A549 (cell line): ENCODE results near the gene RAPGEF4. TPM values are rescaled to one million over a fixed set of nuclear protein-coding genes. Genes with fewer than 3 reads are reported as not detected.

Source experiments
- ATAC-seq, 2 experiments: fragments of 200-7000 bp in 1 of 2; fragments of >200 bp in 1 of 2; cut with Nextera tagmentation in 1 of 2; cut with Tn5 transposase in 1 of 2; 3 replicates each; pipeline versions ENCODE4 v1.8.0 to v1.9.1; 2018 to 2020; ENCODE audit warnings: mild to moderate bottlenecking in 1 of 2, moderate library complexity in 1 of 2
- CTCF ChIA-PET: fragments of 300-600 bp; sonication (Branson Sonifier 250); formaldehyde crosslinking; extraction: SDS; loops from one replicate; lab custom pipeline; 2021; ENCODE audit warnings: antibody characterized with exemption, inconsistent platforms; lab: Yijun Ruan, JAX
- POLR2A ChIA-PET: fragments of 350-600 bp; formaldehyde crosslinking; extraction: SDS; loops from one replicate; lab custom pipeline; 2021; ENCODE audit warnings: antibody characterized with exemption, inconsistent platforms; lab: Yijun Ruan, JAX
- DNase-seq, 2 experiments: peaks; one replicate each; pipeline versions ENCODE4 v3.0.0 to v3.0.0-alpha.2; 2011 to 2016; ENCODE audit warnings: low read depth in 1 of 2, low spot score in 1 of 2
- FAIRE-seq: peaks from 2 replicates; lab custom pipeline; 2011; peaks lifted over from hg19 to GRCh38; lab: Jason Lieb, UNC
- H3K27ac ChIP-seq, 2 experiments: fragments of >200 bp; sonication (Bioruptor Twin); formaldehyde crosslinking; 3 replicates each; pipeline ENCODE4 v1.5.1; 2016 to 2017
- H3K4me1 ChIP-seq: fragments of >200 bp; sonication (Bioruptor Twin); formaldehyde crosslinking; 3 replicates; pipeline ENCODE4 v1.6.1; 2016
- H3K4me2 ChIP-seq: fragments of >200 bp; sonication (Bioruptor Twin); formaldehyde crosslinking; 3 replicates; pipeline ENCODE4 v1.6.1; 2016
- H3K4me3 ChIP-seq: fragments of >200 bp; sonication (Bioruptor Twin); formaldehyde crosslinking; 3 replicates; pipeline ENCODE4 v1.5.1; 2016
- H3K9me3 ChIP-seq: fragments of >200 bp; sonication (Bioruptor Twin); formaldehyde crosslinking; 3 replicates; pipeline ENCODE4 v1.6.1; 2016
- CBX8 ChIP-seq: fragments of 200-600 bp; sonication (generic); IDR thresholded peaks from 2 replicates; pipeline ENCODE4 v1.6.1; 2016
- CHD4 ChIP-seq: fragments of 200-600 bp; sonication (generic); IDR thresholded peaks from 2 replicates; pipeline ENCODE4 v1.6.1; 2016; ENCODE audit warnings: antibody characterized with exemption, mild to moderate bottlenecking, borderline replicate concordance
- EHF ChIP-seq: fragments of 250-450 bp; sonication (Bioruptor Pico); IDR thresholded peaks from 2 replicates; pipeline ENCODE4 v1.5.0; 2020; ENCODE audit warnings: mild to moderate bottlenecking
- FOSB ChIP-seq: fragments of 250-450 bp; sonication (Bioruptor Pico); IDR thresholded peaks from 2 replicates; pipeline ENCODE4 v1.5.0; 2020; ENCODE audit warnings: mild to moderate bottlenecking, moderate library complexity
- FOSL2 ChIP-seq, 2 experiments: fragments of 450-650 bp in 1 of 2; fragments of >200 bp in 1 of 2; sonication (Bioruptor Twin) in 1 of 2; formaldehyde crosslinking; IDR thresholded peaks; 2 replicates each; pipeline versions ENCODE4 v1.5.0 to v1.6.1; 2016 to 2020; ENCODE audit warnings: mild to moderate bottlenecking in 1 of 2, moderate library complexity in 1 of 2
- FOXS1 ChIP-seq: fragments of 250-450 bp; sonication (Bioruptor Pico); IDR thresholded peaks from 2 replicates; pipeline ENCODE4 v1.5.0; 2020; ENCODE audit warnings: mild to moderate bottlenecking, moderate library complexity
- GATA3 ChIP-seq: IDR thresholded peaks from 2 replicates; pipeline ENCODE4 v1.6.1; 2012; ENCODE audit warnings: borderline replicate concordance
- HDAC2 ChIP-seq: fragments of 200-600 bp; sonication (generic); IDR thresholded peaks from 2 replicates; pipeline ENCODE4 v1.6.1; 2016
- HES2 ChIP-seq: fragments of >200 bp; sonication (Bioruptor Twin); formaldehyde crosslinking; IDR thresholded peaks from 2 replicates; pipeline ENCODE4 v1.6.1; 2016
- HOXA7 ChIP-seq: fragments of 250-450 bp; sonication (Bioruptor Pico); IDR thresholded peaks from 2 replicates; pipeline ENCODE4 v1.5.0; 2020; ENCODE audit warnings: mild to moderate bottlenecking, moderate library complexity
- HOXB13 ChIP-seq: fragments of 250-450 bp; sonication (Bioruptor Pico); IDR thresholded peaks from 2 replicates; pipeline ENCODE4 v1.5.0; 2020; ENCODE audit warnings: low read depth, mild to moderate bottlenecking, moderate library complexity
- HOXB5 ChIP-seq: fragments of 250-450 bp; sonication (Bioruptor Pico); IDR thresholded peaks from 2 replicates; pipeline ENCODE4 v1.5.0; 2020; ENCODE audit warnings: mild to moderate bottlenecking, moderate library complexity
- JUN ChIP-seq, 2 experiments: fragments of >200 bp; sonication (Bioruptor Twin); formaldehyde crosslinking; IDR thresholded peaks; 2 replicates in 1 of 2; 3 replicates in 1 of 2; pipeline ENCODE4 v1.6.1; 2016 to 2017
- KDM1A ChIP-seq: fragments of 200-600 bp; sonication (generic); IDR thresholded peaks from 2 replicates; pipeline ENCODE4 v1.6.1; 2016; ENCODE audit warnings: low read depth, mild to moderate bottlenecking
- MAFK ChIP-seq: fragments of 450-650 bp; IDR thresholded peaks from 2 replicates; pipeline ENCODE4 v1.6.1; 2014; ENCODE audit not compliant: partially characterized antibody
- MAX ChIP-seq: IDR thresholded peaks from 2 replicates; pipeline ENCODE4 v1.6.1; 2012
- MAZ ChIP-seq: fragments of 150-350 bp; IDR thresholded peaks from 2 replicates; pipeline ENCODE4 v1.6.1; 2014; ENCODE audit warnings: antibody characterized with exemption, low read depth, low read length, borderline replicate concordance
- MYC ChIP-seq: IDR thresholded peaks from 2 replicates; pipeline ENCODE4 v1.6.1; 2012; ENCODE audit warnings: mild to moderate bottlenecking, inconsistent platforms, low read length, improper control_type of control experiment, borderline replicate concordance
- PHF8 ChIP-seq: fragments of 200-600 bp; sonication (generic); IDR thresholded peaks from 2 replicates; pipeline ENCODE4 v1.6.1; 2016; ENCODE audit warnings: low read depth, mild to moderate bottlenecking, antibody characterized with exemption, moderate library complexity, borderline replicate concordance
- POLR2AphosphoS2 ChIP-seq: conservative IDR thresholded peaks from 2 replicates; pipeline ENCODE4 v1.6.1; 2012; ENCODE audit warnings: low read length, improper control_type of control experiment, inconsistent platforms
- RAD21 ChIP-seq, 2 experiments: fragments of >200 bp in 1 of 2; sonication (Bioruptor Twin) in 1 of 2; formaldehyde crosslinking in 1 of 2; IDR thresholded peaks in 1 of 2; conservative IDR thresholded peaks in 1 of 2; 2 replicates in 1 of 2; 3 replicates in 1 of 2; pipeline ENCODE4 v1.6.1; 2012 to 2018; ENCODE audit warnings: inconsistent platforms in 1 of 2
- RCOR1 ChIP-seq: fragments of 150-350 bp; IDR thresholded peaks from 2 replicates; pipeline ENCODE4 v1.6.1; 2014; ENCODE audit warnings: antibody characterized with exemption, low read length, low read depth
- SREBF2 ChIP-seq: fragments of 450-650 bp; IDR thresholded peaks from 2 replicates; pipeline ENCODE4 v1.6.1; 2014; ENCODE audit warnings: mild to moderate bottlenecking, moderate library complexity
- TFCP2L1 ChIP-seq: fragments of 250-450 bp; sonication (Bioruptor Pico); IDR thresholded peaks from 2 replicates; pipeline ENCODE4 v1.5.0; 2021; ENCODE audit warnings: mild to moderate bottlenecking
- ZNF302 ChIP-seq: fragments of 250-450 bp; sonication (Bioruptor Pico); IDR thresholded peaks from 2 replicates; pipeline ENCODE4 v1.9.0; 2021; ENCODE audit warnings: inconsistent platforms, mild to moderate bottlenecking, moderate library complexity
- ZSCAN20 ChIP-seq: fragments of 250-450 bp; sonication (Bioruptor Pico); IDR thresholded peaks from 2 replicates; pipeline ENCODE4 v1.8.0; 2022; ENCODE audit warnings: mild to moderate bottlenecking, moderate library complexity
- WGBS: methylation state at CpG from one replicate; pipeline ENCODE4 v1.1.6; 2017; ENCODE audit errors: missing lambda C conversion rate; 5-methylcytosine and 5-hydroxymethylcytosine counted together
- polyA plus RNA-seq, 4 experiments: library from polyadenylated mRNA; depleted of rRNA in 3 of 4; stranded (reverse); fragments of >200 nt; fragmentation: RNase III in 1 of 4; extraction: RNeasy Plus Mini Kit Qiagen cat#74134 plus additional on column Dnase treatment in 1 of 4; gene quantifications; 2 replicates in 3 of 4; 3 replicates in 1 of 4; pipeline ENCODE4 v1.2.3, GENCODE V29; 2011 to 2017

The RAPGEF4 gene
- polyA plus RNA-seq, 2 of the 4 experiments (the other 2 are of a cell fraction) = 0.18 to 1.1 TPM

- CTCF ChIA-PET = interaction anchor here (1.2 kb wide), 1 partner anchor 32 kb away, joined by 3 read pairs; no protein-coding TSS in a partner anchor
- WGBS = 67% methylated on average over 9 of the region's 9 CpGs
- Histone ChIP-seq H3K27ac (no peak overlapping the region), H3K4me2 (no peak overlapping the region), H3K4me3 (no peak overlapping the region), H3K9me3 (peaks cover 12% of the 10 kb centered on the region; the same call in 1 of the 3 replicates), H3K4me1 (no peaks in the 10 kb centered on the region)
- ATAC-seq = no peak
- FAIRE-seq = no peak
- DNase-seq = no peak
- POLR2A ChIA-PET = interaction anchor here (1.0 kb wide), 1 partner anchor 9 kb away, joined by 4 read pairs; no protein-coding TSS in a partner anchor
- no peak for TF ChIP-seq CHD4
- TF ChIP-seq ZNF302 (CRISPR knock-in tag) = no peak
- no peak for TF ChIP-seq HOXA7 (CRISPR knock-in tag)
- no peak for TF ChIP-seq MAZ
- TF ChIP-seq RAD21 (conservative IDR thresholded peaks at IDR 0.05 in 1 of 2, IDR thresholded peaks at IDR 0.05 in 1 of 2) = no peak
- TF ChIP-seq HES2 = no peak
- no peak for TF ChIP-seq HOXB13
- no peak for TF ChIP-seq SREBF2
- TF ChIP-seq FOSB (CRISPR knock-in tag) = no peak
- no peak for TF ChIP-seq EHF (CRISPR knock-in tag)
- no peak for TF ChIP-seq JUN (IDR thresholded peaks at IDR 0.05)
- no peak for TF ChIP-seq TFCP2L1 (CRISPR knock-in tag)
- no peak for TF ChIP-seq CBX8
- no peak for TF ChIP-seq PHF8
- TF ChIP-seq MAFK = no peak
- TF ChIP-seq POLR2AphosphoS2 = no peak
- TF ChIP-seq MAX = no peak
- TF ChIP-seq HDAC2 = no peak
- TF ChIP-seq MYC = no peak
These were observed 7.4 kb downstream of the RAPGEF4 start for GRCh38 chr2:172742931-172743540.

- H3K9me3 ChIP-seq = peaks cover 12% of the 10 kb centered on the region; the same call in 1 of the 3 replicates
- no peak for TF ChIP-seq GATA3
- no peak for TF ChIP-seq ZSCAN20 (CRISPR knock-in tag)
- no peak for TF ChIP-seq MAX
- TF ChIP-seq FOSL2 (IDR thresholded peaks at IDR 0.05) = no peak
- no peak for TF ChIP-seq FOSL2 (CRISPR knock-in tag; IDR thresholded peaks at IDR 0.05)
- no peak for TF ChIP-seq HOXA7 (CRISPR knock-in tag)
- TF ChIP-seq POLR2AphosphoS2 = no peak
- TF ChIP-seq RCOR1 = no peak
- no peak for TF ChIP-seq RAD21 (conservative IDR thresholded peaks at IDR 0.05 in 1 of 2, IDR thresholded peaks at IDR 0.05 in 1 of 2)
- TF ChIP-seq FOXS1 (CRISPR knock-in tag) = no peak
- no peak for TF ChIP-seq HOXB5 (CRISPR knock-in tag)
- no peak for TF ChIP-seq KDM1A
- no peak for FAIRE-seq
- no peaks in the 10 kb centered on the region for H3K4me1 ChIP-seq
- no peak for ATAC-seq
- H3K4me2 ChIP-seq = no peak overlapping the region
- POLR2A ChIA-PET = no interaction called here
- WGBS = 21% methylated on average over 1 of the region's 1 CpG
- CTCF ChIA-PET = interaction anchor here (1.2 kb wide), 1 partner anchor 31 kb away, joined by 3 read pairs; no protein-coding TSS in a partner anchor
- no peak for DNase-seq
- H3K27ac ChIP-seq = no peak overlapping the region
- H3K4me3 ChIP-seq = no peak overlapping the region
These were observed 8.3 kb downstream of the RAPGEF4 start for GRCh38 chr2:172743898-172744297.
